Pancreas (tissue), 10 donors: ENCODE results near the gene CAV1. TPM values are rescaled to one million over a fixed set of nuclear protein-coding genes. Genes with fewer than 3 reads are reported as not detected.

Experiments
- ATAC-seq, 4 donors: fragments of 200-7000 bp; cut with Tn5 transposase; one replicate each; pipeline versions ENCODE4 v1.8.0 to v1.9.1; 2020; ENCODE audit warnings: mild to moderate bottlenecking in 4 of 4, moderate library complexity in 4 of 4
- DNase-seq, 6 donors: peaks; one replicate each; pipeline ENCODE4 v3.0.0-alpha.2; 2020
- FAIRE-seq: peaks from 2 replicates; lab custom pipeline; 2012; peaks lifted over from hg19 to GRCh38; lab: Jason Lieb, UNC
- H3K27ac ChIP-seq, 4 donors: fragments of 200-600 bp; sonication (generic); 1 replicate in 3 of 4; 2 replicates in 1 of 4; pipeline versions ENCODE4 v1.5.0 to v1.8.0; 2020
- H3K27me3 ChIP-seq, 4 donors: fragments of 200-600 bp; one replicate each; pipeline ENCODE4 v1.8.0; 2021
- H3K36me3 ChIP-seq, 3 donors: fragments of 200-600 bp; sonication (generic) in 1 of 3; one replicate each; pipeline versions ENCODE4 v1.5.0 to v1.8.0; 2020 to 2021
- H3K4me1 ChIP-seq, 3 donors: fragments of 200-600 bp; one replicate each; pipeline ENCODE4 v1.8.0; 2021
- H3K4me3 ChIP-seq, 4 donors: fragments of 200-600 bp; sonication (generic) in 2 of 4; one replicate each; pipeline versions ENCODE4 v1.5.0 to v1.8.0; 2020 to 2021
- H3K9me3 ChIP-seq, 4 donors: fragments of 200-600 bp; one replicate each; pipeline ENCODE4 v1.8.0; 2021
- CTCF ChIP-seq, 4 donors: fragments of 200-600 bp; sonication (generic) in 3 of 4; IDR thresholded peaks; one replicate each; pipeline versions ENCODE4 v1.5.0 to v1.8.0; 2021; ENCODE audit warnings: antibody characterized with exemption in 4 of 4
- WGBS, 2 donors: extraction: QIAGEN DNeasy Blood & Tissue Kit; methylation state at CpG; one replicate each; pipeline ENCODE4 v1.1.7; 2013; 5-methylcytosine and 5-hydroxymethylcytosine counted together
- intact Hi-C, 3 donors: fragments of 100-400 bp; cut with DNase I; formaldehyde crosslinking; loops; one replicate each; pipeline versions ENCODE4 v1.11.1 to v1.14.2; 2022
- polyA plus RNA-seq, 2 donors: library from polyadenylated mRNA; stranded (reverse); fragments of 200-250 nt; gene quantifications; one replicate each; pipeline ENCODE4 v1.2.3, GENCODE V29; 2013
- total RNA-seq, 6 donors: library from RNA; stranded (reverse); fragmentation: NEBNext Ultra II Directional in 4 of 6; extraction: Animal tissue kit (Norgen Biotek cat#: 25700) in 4 of 6; gene quantifications; one replicate each; pipeline versions ENCODE4 v1.2.1 to v1.2.4, GENCODE V29; 2021 to 2023
- donor health status: healthy with polysubstance abuse.
- donor health status: DM: no; HTN: no; CAD: no; lungs with moderate emphysema.
- donor health status: DM: no; HTN: no; CAD: no.
- donor health status: control.
- donor health status: control.
- donor health status: Bipolar disorder and iron deficiency.
- donor health status: DM: yes; HTN: yes; CAD: no.
- donor health status: DM: no; HTN: no; CAD: no.
- donor health status: DM: no; HTN: no; CAD: no.
- donor health status: DM: yes; HTN: yes; CAD: no.

The CAV1 gene
- total and polyA plus RNA-seq, 8 donors = 4.6 to 19.5 (median 11.2) TPM

GRCh38 chr7:116525298-116525912, 569 bp downstream of the CAV1 start:
- H3K27me3 ChIP-seq = no peaks in the 10 kb centered on the region
- peak; percentile 7 to 83 (median 43) for DNase-seq
- peak overlapping the region; percentile 6 to 48 (median 23) for H3K27ac ChIP-seq
- H3K4me1 ChIP-seq = no peaks in the 10 kb centered on the region
- WGBS, 2 donors = 1% methylated on average over 36 of the region's 36 CpGs
- ATAC-seq = peak; percentile 62 to 76 (median 69)
- no peaks in the 10 kb centered on the region for H3K36me3 ChIP-seq
- intact Hi-C loops = no loop called here
- H3K9me3 ChIP-seq = no peaks in the 10 kb centered on the region
- TF ChIP-seq CTCF (IDR thresholded peaks at IDR 0.05) = no peak
- no peak for FAIRE-seq
- peak overlapping the region; percentile 21 to 68 (median 47) for H3K4me3 ChIP-seq

- WGBS, 2 donors = 3% methylated on average over 68 to 83 of the region's 83 CpGs
- H3K9me3 ChIP-seq = no peaks in the 10 kb centered on the region
- peak overlapping the region in 3 of 4 donors; percentile 2 to 48 (median 39) for H3K27ac ChIP-seq
- intact Hi-C loops = no loop called here
- DNase-seq (peak; percentile 45 to 90 (median 72)), ATAC-seq (peak; percentile 90 to 92 (median 92)), FAIRE-seq (no peak)
- TF ChIP-seq CTCF (IDR thresholded peaks at IDR 0.05) = peak; percentile 77 to 89 (median 82)
- no peaks in the 10 kb centered on the region for H3K27me3 ChIP-seq
- peak overlapping the region; percentile 21 to 68 (median 47) for H3K4me3 ChIP-seq
- no peaks in the 10 kb centered on the region for H3K36me3 ChIP-seq
- no peaks in the 10 kb centered on the region for H3K4me1 ChIP-seq
These were observed 1.4 kb downstream of the CAV1 start for GRCh38 chr7:116525913-116526861.

GRCh38 chr7:116526897-116527296, 2.1 kb downstream of the CAV1 start:
- no peak for DNase-seq
- H3K36me3 ChIP-seq = no peaks in the 10 kb centered on the region
- peak overlapping the region in 2 of 4 donors; percentile 47 to 68 for H3K4me3 ChIP-seq
- no peak for TF ChIP-seq CTCF (IDR thresholded peaks at IDR 0.05)
- no peaks in the 10 kb centered on the region for H3K4me1 ChIP-seq
- H3K27ac ChIP-seq = no peak overlapping the region
- no peak for ATAC-seq
- intact Hi-C loops = no loop called here
- no peak for FAIRE-seq
- no peaks in the 10 kb centered on the region for H3K27me3 ChIP-seq
- WGBS, 2 donors = 59 to 65% methylated on average over 5 of the region's 5 CpGs
- no peaks in the 10 kb centered on the region for H3K9me3 ChIP-seq

- no peak for TF ChIP-seq CTCF (IDR thresholded peaks at IDR 0.05)
- Histone ChIP-seq H3K36me3 (no peaks in the 10 kb centered on the region), H3K27me3 (no peaks in the 10 kb centered on the region), H3K4me1 (no peaks in the 10 kb centered on the region), H3K27ac (no peak overlapping the region), H3K4me3 (no peak overlapping the region), H3K9me3 (no peaks in the 10 kb centered on the region)
- WGBS, 2 donors = 64 to 73% methylated on average over 3 of the region's 3 CpGs
- FAIRE-seq (no peak), ATAC-seq (no peak), DNase-seq (no peak)
- intact Hi-C loops = no loop called here
These were observed 2.7 kb downstream of the CAV1 start for GRCh38 chr7:116527521-116527920.
